GM23248 (cell line): Measurements from ENCODE around the gene NOX4.

Experiments
- EZH2 ChIP-seq: fragments of 200-600 bp; sonication (generic); IDR thresholded peaks from 2 replicates; pipeline ENCODE4 v1.6.1; 2018; ENCODE audit warnings: antibody characterized with exemption, mild to moderate bottlenecking; ENCODE audit not compliant: insufficient read depth, poor library complexity, severe bottlenecking
- EZH2phosphoT487 ChIP-seq: fragments of 200-600 bp; sonication (generic); IDR thresholded peaks from 2 replicates; pipeline ENCODE4 v1.6.1; 2018; ENCODE audit warnings: antibody characterized with exemption, moderate library complexity, mild to moderate bottlenecking, low read depth; ENCODE audit not compliant: insufficient read depth

DNA sequence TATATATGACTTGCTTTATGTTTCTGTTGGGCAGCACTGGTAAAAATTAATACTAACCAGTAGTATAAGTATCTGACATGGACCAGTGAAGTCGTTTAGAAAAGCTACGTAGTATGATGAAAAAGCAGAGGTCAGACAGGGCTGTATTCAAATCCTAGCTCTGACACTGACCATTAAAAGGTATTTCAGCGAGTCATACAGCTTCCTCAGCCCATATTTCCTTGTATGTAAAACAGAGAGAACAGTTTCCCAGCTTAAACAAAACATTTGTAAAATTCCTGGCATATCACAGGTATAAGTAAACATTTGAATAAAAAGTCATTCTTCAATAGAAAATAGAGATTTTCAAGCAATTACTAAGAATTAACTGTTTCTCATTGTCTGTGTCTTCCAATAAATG, 4.2 kb downstream of the NOX4 start:
- TF ChIP-seq EZH2phosphoT487 (no peak), EZH2 (no peak)
